Esophagus squamous epithelium (tissue), 5 donors: Measurements from ENCODE around the gene HSD17B2. TPM values are rescaled to one million over a fixed set of nuclear protein-coding genes. Genes with fewer than 3 reads are reported as not detected.
A peak's percentile ranks its signal among the peaks of the same experiment; 100 is the strongest.

Experiments
- DNase-seq: peaks from one replicate; lab custom pipeline; 2025; lab: John Stamatoyannopoulos, UW
- H3K27ac ChIP-seq, 4 donors: fragments of 200-600 bp; sonication (generic); one replicate each; pipeline ENCODE4 v1.5.1; 2016 to 2019; ENCODE audit warnings: mild to moderate bottlenecking in 1 of 4
- H3K27me3 ChIP-seq, 4 donors: fragments of 200-600 bp; sonication (generic); 1 replicate in 3 of 4; 2 replicates in 1 of 4; pipeline versions ENCODE4 v1.5.1 to v1.6.0; 2017 to 2021; ENCODE audit warnings: antibody characterized with exemption in 1 of 4
- H3K36me3 ChIP-seq, 3 donors: fragments of 200-600 bp; sonication (generic); one replicate each; pipeline ENCODE4 v1.5.1; 2016 to 2019
- H3K4me1 ChIP-seq, 3 donors: fragments of 200-600 bp; sonication (generic); one replicate each; pipeline ENCODE4 v1.5.1; 2017 to 2019
- H3K4me3 ChIP-seq, 4 donors: fragments of 200-600 bp; sonication (generic); 1 replicate in 3 of 4; 2 replicates in 1 of 4; pipeline ENCODE4 v1.5.1; 2016 to 2019; ENCODE audit warnings: mild to moderate bottlenecking in 2 of 4, moderate library complexity in 1 of 4
- H3K9me3 ChIP-seq, 3 donors: fragments of 200-600 bp; sonication (generic); one replicate each; pipeline ENCODE4 v1.5.1; 2016 to 2019
- POLR2A ChIP-seq, 4 donors: fragments of 450-650 bp; IDR thresholded peaks; one replicate each; pipeline ENCODE4 v1.6.1; 2017; ENCODE audit warnings: antibody characterized with exemption in 4 of 4, mild to moderate bottlenecking in 4 of 4, moderate library complexity in 3 of 4
- WGBS, 2 donors: methylation state at CpG; one replicate each; pipeline ENCODE4 v1.1.5; 2018; 5-methylcytosine and 5-hydroxymethylcytosine counted together
- intact Hi-C: fragments of 100-400 bp; cut with DNase I; formaldehyde crosslinking; loops from one replicate; pipeline ENCODE4 v1.15.0; 2022
- total RNA-seq, 4 donors: library from RNA; depleted of rRNA; stranded (reverse); fragments of >200 nt; gene quantifications; one replicate each; pipeline ENCODE4 v1.1.0, GENCODE V29; 2016
- TF ChIP-seq, protein P1 (sequence below), 6 experiments: fragments of 450-650 bp in 4 of 6; fragments of 200-600 bp in 2 of 6; sonication (generic) in 2 of 6; IDR thresholded peaks; one replicate each; pipeline ENCODE4 v1.5.1; 2016 to 2019; ENCODE audit warnings: antibody characterized with exemption in 6 of 6, mild to moderate bottlenecking in 4 of 6, moderate library complexity in 4 of 6
- donor health status: DM: yes; HTN: yes; CAD: no.

Gene HSD17B2
- total RNA-seq, 4 donors from 2014 or later, result 0.72 to 5.1 (median 2.5) TPM

DNA sequence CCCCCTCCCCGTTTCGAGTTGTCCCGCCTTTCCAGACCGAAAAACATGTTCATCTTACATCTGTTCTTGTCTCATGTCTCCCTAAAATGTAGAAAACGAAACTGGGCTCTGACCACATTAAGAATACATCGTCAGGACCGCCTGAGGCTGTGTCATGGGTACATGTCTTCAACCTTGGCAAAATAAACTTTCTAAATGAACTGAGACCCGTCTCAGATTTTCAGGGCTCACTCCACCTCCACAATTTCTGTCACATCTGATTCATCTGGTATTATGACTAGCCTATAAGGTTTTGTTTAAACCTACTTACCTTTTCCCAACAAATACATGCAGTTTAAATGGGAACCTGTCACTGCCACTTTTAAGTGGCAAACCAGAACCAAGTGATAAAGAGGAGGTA, 24.4 kb upstream of the HSD17B2 start:
- Histone ChIP-seq H3K9me3 (peaks cover 0 to 12% (median 10%) of the 10 kb centered on the region in 3 donors), H3K4me1 (peaks cover 0 to 34% (median 0%) of the 10 kb centered on the region in 3 donors), H3K4me3 (peak overlapping the region; percentile 52 to 66 (median 62)), H3K27me3 (peaks cover 0 to 7% (median 0%) of the 10 kb centered on the region in 4 donors), H3K36me3 (peaks cover 0 to 12% (median 0%) of the 10 kb centered on the region in 3 donors), H3K27ac (peak overlapping the region; percentile 23 to 88 (median 78))
- 47 to 51% methylated on average over 8 of the region's 8 CpGs for WGBS, 2 donors
- TF ChIP-seq, protein P1, sequence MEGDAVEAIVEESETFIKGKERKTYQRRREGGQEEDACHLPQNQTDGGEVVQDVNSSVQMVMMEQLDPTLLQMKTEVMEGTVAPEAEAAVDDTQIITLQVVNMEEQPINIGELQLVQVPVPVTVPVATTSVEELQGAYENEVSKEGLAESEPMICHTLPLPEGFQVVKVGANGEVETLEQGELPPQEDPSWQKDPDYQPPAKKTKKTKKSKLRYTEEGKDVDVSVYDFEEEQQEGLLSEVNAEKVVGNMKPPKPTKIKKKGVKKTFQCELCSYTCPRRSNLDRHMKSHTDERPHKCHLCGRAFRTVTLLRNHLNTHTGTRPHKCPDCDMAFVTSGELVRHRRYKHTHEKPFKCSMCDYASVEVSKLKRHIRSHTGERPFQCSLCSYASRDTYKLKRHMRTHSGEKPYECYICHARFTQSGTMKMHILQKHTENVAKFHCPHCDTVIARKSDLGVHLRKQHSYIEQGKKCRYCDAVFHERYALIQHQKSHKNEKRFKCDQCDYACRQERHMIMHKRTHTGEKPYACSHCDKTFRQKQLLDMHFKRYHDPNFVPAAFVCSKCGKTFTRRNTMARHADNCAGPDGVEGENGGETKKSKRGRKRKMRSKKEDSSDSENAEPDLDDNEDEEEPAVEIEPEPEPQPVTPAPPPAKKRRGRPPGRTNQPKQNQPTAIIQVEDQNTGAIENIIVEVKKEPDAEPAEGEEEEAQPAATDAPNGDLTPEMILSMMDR (IDR thresholded peaks at IDR 0.05), result no peak
- no peak for TF ChIP-seq POLR2A (IDR thresholded peaks at IDR 0.05)
- intact Hi-C loops, result no loop called here
- no peak for DNase-seq

DNA sequence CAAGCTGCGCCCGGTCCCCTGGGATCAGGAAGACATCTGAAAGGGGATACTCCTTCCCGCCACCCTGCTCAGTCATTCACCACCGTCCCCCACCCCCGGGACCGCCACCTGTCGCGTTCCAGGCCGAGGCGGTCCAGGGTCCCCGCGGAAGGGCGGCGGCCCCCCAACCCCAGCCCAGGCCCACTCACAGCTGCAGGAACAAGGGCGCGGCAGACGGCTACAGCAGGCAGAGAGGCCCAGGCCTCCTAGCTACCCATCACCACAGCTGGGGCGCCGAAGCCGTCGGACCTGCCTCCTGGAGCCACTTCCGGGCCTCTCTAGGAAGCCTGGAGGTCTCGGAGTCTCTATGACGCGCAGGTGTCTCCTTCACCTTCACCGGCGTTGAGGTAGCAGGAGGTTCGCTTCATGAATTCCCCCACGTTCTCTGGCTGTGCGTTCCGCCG, 23.8 kb upstream of the HSD17B2 start, which contains the start of gene SDR42E1:
TSS of gene SDR42E1 (minus strand) at position 272 of the 443 bp plus-strand sequence. CDS start 10,612 bp downstream, outside the sequence.
- peaks cover 0 to 7% (median 0%) of the 10 kb centered on the region in 4 donors for H3K27me3 ChIP-seq
- H3K36me3 ChIP-seq, result peaks cover 0 to 12% (median 0%) of the 10 kb centered on the region in 3 donors
- H3K4me3 ChIP-seq, result peak within 1 kb of the TSS; percentile 52 to 66 (median 62)
- peaks cover 0 to 12% (median 10%) of the 10 kb centered on the region in 3 donors for H3K9me3 ChIP-seq
- TF ChIP-seq, protein P1 (IDR thresholded peaks at IDR 0.05), result no peak
- peak in 2 of 4 donors; percentile 19 to 36 for TF ChIP-seq POLR2A (IDR thresholded peaks at IDR 0.05)
- DNase-seq, result peak; percentile 5
- intact Hi-C loops, result no loop called here
- peak within 1 kb of the TSS; percentile 23 to 88 (median 78) for H3K27ac ChIP-seq
- H3K4me1 ChIP-seq, result peaks cover 4 to 40% (median 4%) of the 10 kb centered on the region in 3 donors
- 2 to 11% methylated on average over 11 to 13 of the region's 32 CpGs for WGBS, 2 donors

DNA sequence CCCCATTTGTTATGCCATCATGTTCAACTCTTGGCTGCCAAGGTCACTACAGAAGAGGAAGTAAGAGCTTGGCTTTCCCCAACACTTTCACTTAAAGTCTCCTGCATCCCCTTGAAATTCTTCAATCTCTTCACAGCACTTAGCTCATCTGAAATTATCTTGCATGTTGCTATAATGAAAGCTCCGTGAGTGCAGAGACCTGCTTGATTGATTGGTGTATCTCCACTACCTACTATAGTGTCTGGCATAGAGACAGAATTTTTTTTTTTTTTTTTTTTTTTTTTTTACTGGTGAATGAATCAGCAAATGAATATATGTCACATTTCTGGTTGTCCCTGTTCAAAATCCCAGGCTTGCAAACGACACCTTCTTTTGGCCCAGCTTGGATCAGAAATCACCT, 21.9 kb upstream of the HSD17B2 start:
- H3K4me3 ChIP-seq, result no peak overlapping the region
- intact Hi-C loops, result no loop called here
- H3K27ac ChIP-seq, result peak overlapping the region in 2 of 4 donors; percentile 30 to 59
- peaks cover 0 to 8% (median 0%) of the 10 kb centered on the region in 3 donors for H3K36me3 ChIP-seq
- TF ChIP-seq, protein P1 (IDR thresholded peaks at IDR 0.05), result no peak
- TF ChIP-seq POLR2A (IDR thresholded peaks at IDR 0.05), result no peak
- 38 to 55% methylated on average over 2 of the region's 2 CpGs for WGBS, 2 donors
- peaks cover 0 to 7% (median 0%) of the 10 kb centered on the region in 4 donors for H3K27me3 ChIP-seq
- H3K9me3 ChIP-seq, result peaks cover 0 to 12% (median 10%) of the 10 kb centered on the region in 3 donors
- DNase-seq, result no peak
- peaks cover 4 to 56% (median 9%) of the 10 kb centered on the region in 3 donors for H3K4me1 ChIP-seq

DNA sequence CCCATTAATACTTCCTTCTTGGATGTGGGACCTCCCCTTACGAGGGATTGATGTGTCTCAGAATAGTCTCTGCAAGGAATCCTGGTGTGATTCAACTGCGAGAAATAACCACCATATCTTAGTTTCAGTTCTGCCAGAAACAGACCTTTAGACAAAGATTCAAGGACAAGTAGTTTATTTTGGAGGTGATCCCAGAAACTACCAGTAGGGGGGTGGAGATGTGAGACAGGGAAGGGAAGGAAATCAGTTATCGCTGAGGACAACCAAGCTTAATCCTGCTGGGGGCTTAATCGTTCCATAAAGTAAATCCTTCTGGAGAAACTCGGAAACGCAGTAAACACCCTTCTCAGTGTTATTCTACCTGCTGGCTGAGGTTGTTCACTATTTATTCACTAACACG, 18.8 kb upstream of the HSD17B2 start:
- Histone ChIP-seq H3K4me3 (peak overlapping the region in 3 of 4 donors; percentile 12 to 44 (median 12)), H3K27ac (peak overlapping the region; percentile 66 to 80 (median 73)), H3K4me1 (peaks cover 4 to 41% (median 9%) of the 10 kb centered on the region in 3 donors), H3K36me3 (no peaks in the 10 kb centered on the region), H3K9me3 (peaks cover 0 to 6% (median 0%) of the 10 kb centered on the region in 3 donors), H3K27me3 (peaks cover 0 to 2% (median 0%) of the 10 kb centered on the region in 4 donors)
- TF ChIP-seq, protein P1 (IDR thresholded peaks at IDR 0.05), result peak in 4 of 6 experiments; percentile 32 to 68 (median 39)
- TF ChIP-seq POLR2A (IDR thresholded peaks at IDR 0.05), result no peak
- intact Hi-C loops, result no loop called here
- WGBS, 2 donors, result 19 to 23% methylated on average over 7 of the region's 7 CpGs
- no peak for DNase-seq

DNA sequence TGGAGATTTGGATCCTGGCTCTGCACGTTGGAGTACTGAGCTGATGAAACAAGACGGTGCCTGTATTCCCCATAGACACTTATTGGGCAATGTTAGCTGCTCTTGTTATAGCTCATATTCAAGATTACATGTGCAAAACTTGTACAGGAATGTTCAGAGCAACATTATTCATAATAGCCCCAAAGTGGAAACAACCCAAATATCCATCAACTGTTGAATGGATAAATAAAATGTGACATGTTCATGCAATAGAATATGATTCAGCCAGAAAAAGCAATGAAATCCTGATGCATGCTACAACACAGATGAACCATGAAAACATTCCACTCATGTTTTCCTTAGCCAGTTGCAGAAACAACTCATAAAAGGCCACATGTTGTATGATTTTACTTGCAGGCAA, 18.1 kb upstream of the HSD17B2 start:
- H3K4me1 ChIP-seq, result peaks cover 4 to 34% (median 9%) of the 10 kb centered on the region in 3 donors
- WGBS, 2 donors, result 27 to 28% methylated on average over 2 of the region's 2 CpGs
- peak overlapping the region; percentile 16 to 80 (median 73) for H3K27ac ChIP-seq
- no peaks in the 10 kb centered on the region for H3K27me3 ChIP-seq
- no peak for DNase-seq
- H3K4me3 ChIP-seq, result no peak overlapping the region
- H3K9me3 ChIP-seq, result peaks cover 0 to 6% (median 0%) of the 10 kb centered on the region in 3 donors
- H3K36me3 ChIP-seq, result no peaks in the 10 kb centered on the region
- intact Hi-C loops, result no loop called here
- TF ChIP-seq POLR2A (IDR thresholded peaks at IDR 0.05), result no peak
- TF ChIP-seq, protein P1 (IDR thresholded peaks at IDR 0.05), result no peak
